Caco-2 (cell line): Measurements from ENCODE around the gene ESRRG. TPM values are rescaled to one million over a fixed set of nuclear protein-coding genes. Genes with fewer than 3 reads are reported as not detected.

Experiments
- BruUV-seq: library from RNA; stranded (reverse); fragments of 400-500 nt; replicated peaks from 2 replicates; lab custom pipeline; 2021; lab: Mats Ljungman, UMichigan
- CTCF ChIA-PET: fragments of 300-600 bp; sonication (Branson Sonifier 250); formaldehyde crosslinking; loops from one replicate; lab custom pipeline; 2022; ENCODE audit warnings: antibody characterized with exemption; lab: Charles Lee
- POLR2A ChIA-PET: fragments of 300-600 bp; sonication (Branson Sonifier 250); formaldehyde crosslinking; loops from one replicate; lab custom pipeline; 2022; ENCODE audit warnings: antibody characterized with exemption; lab: Charles Lee
- DNase-seq, 2 experiments: peaks; one replicate each; pipeline versions ENCODE4 v3.0.0 to v3.0.0-alpha.2; 2020 to 2022
- H3K27me3 ChIP-seq: replicated peaks from 2 replicates; pipeline ENCODE4 v1.6.0; 2011; ENCODE audit warnings: low read length; ENCODE audit not compliant: control insufficient read depth, insufficient read depth
- H3K36me3 ChIP-seq: 2 replicates; pipeline ENCODE4 v1.5.1; 2011; ENCODE audit warnings: low read length; ENCODE audit not compliant: control insufficient read depth, insufficient read depth
- H3K4me1 ChIP-seq: fragments of 250-450 bp; sonication (Bioruptor Pico); 2 replicates; pipeline ENCODE4 v1.5.1; 2020; ENCODE audit warnings: mild to moderate bottlenecking
- H3K4me3 ChIP-seq: 2 replicates; pipeline ENCODE4 v1.5.1; 2011; ENCODE audit warnings: low read depth, mild to moderate bottlenecking, control low read depth, low read length
- H3K9me3 ChIP-seq: fragments of 250-450 bp; sonication (Bioruptor Pico); 2 replicates; pipeline ENCODE4 v1.5.1; 2020; ENCODE audit warnings: mild to moderate bottlenecking, moderate library complexity
- H3K27ac Mint-ChIP-seq: one replicate; pipeline ENCODE4 v1.8.0; 2022; ENCODE audit warnings: mixed read lengths; ENCODE audit not compliant: unreplicated experiment
- H3K27me3 Mint-ChIP-seq: one replicate; pipeline ENCODE4 v1.8.0; 2022; ENCODE audit warnings: mixed read lengths; ENCODE audit not compliant: insufficient read depth, unreplicated experiment
- H3K36me3 Mint-ChIP-seq: one replicate; pipeline ENCODE4 v1.8.0; 2022; ENCODE audit warnings: mild to moderate bottlenecking, mixed read lengths; ENCODE audit not compliant: insufficient read depth, unreplicated experiment
- H3K4me1 Mint-ChIP-seq: one replicate; pipeline ENCODE4 v1.8.0; 2022; ENCODE audit warnings: low read depth, mixed read lengths; ENCODE audit not compliant: unreplicated experiment
- H3K4me3 Mint-ChIP-seq: one replicate; pipeline ENCODE4 v1.8.0; 2022; ENCODE audit warnings: mild to moderate bottlenecking, moderate library complexity, mixed read lengths; ENCODE audit not compliant: unreplicated experiment
- H3K9me3 Mint-ChIP-seq: one replicate; pipeline ENCODE4 v1.8.0; 2022; ENCODE audit warnings: mixed read lengths; ENCODE audit not compliant: unreplicated experiment
- CTCF ChIP-seq, 2 experiments: fragments of 200-600 bp in 1 of 2; IDR thresholded peaks; 1 replicate in 1 of 2; 2 replicates in 1 of 2; pipeline versions ENCODE4 v1.5.1 to v1.8.0; 2011 to 2022; ENCODE audit warnings: antibody characterized with exemption in 1 of 2, control low read depth in 1 of 2, inconsistent platforms in 1 of 2, low read depth in 1 of 2, low read length in 1 of 2, mild to moderate bottlenecking in 1 of 2, moderate library complexity in 1 of 2; ENCODE audit not compliant: insufficient read depth in 1 of 2, severe bottlenecking in 1 of 2, unreplicated experiment in 1 of 2
- intact Hi-C: fragments of 100-400 bp; cut with micrococcal nuclease; formaldehyde crosslinking; loops from one replicate; pipeline ENCODE4 v1.10.0; 2022; ENCODE audit not compliant: unreplicated experiment
- total RNA-seq: library from RNA; stranded (reverse); gene quantifications from 2 replicates; pipeline ENCODE4 v1.2.3, GENCODE V29; 2022

The ESRRG gene
- total RNA-seq, 1 experiment from 2014 or later = 6.6 TPM

GRCh38 chr1:216750961-216751360 is 27.7 kb upstream of the ESRRG start:
- Histone ChIP-seq H3K4me1 (no peaks in the 10 kb centered on the region), H3K27me3 (no peaks in the 10 kb centered on the region), H3K4me3 (no peak overlapping the region), H3K9me3 (no peaks in the 10 kb centered on the region), H3K36me3 (no peaks in the 10 kb centered on the region)
- Mint-ChIP-seq H3K27ac (no peak overlapping the region), H3K27me3 (no peaks in the 10 kb centered on the region), H3K36me3 (no peaks in the 10 kb centered on the region), H3K4me1 (no peaks in the 10 kb centered on the region), H3K9me3 (no peaks in the 10 kb centered on the region), H3K4me3 (no peak overlapping the region)
- intact Hi-C loops = loop anchor here (1.0 to 10.0 kb wide), 6 partner anchors 154 to 1420 kb away; no protein-coding TSS in a partner anchor
- POLR2A ChIA-PET = no interaction called here
- no peak for TF ChIP-seq CTCF (IDR thresholded peaks at IDR 0.05; ENCODE audit: insufficient read depth in 1 of 2, low read depth in 1 of 2, low read length in 1 of 2, severe bottlenecking in 1 of 2, unreplicated experiment in 1 of 2)
- CTCF ChIA-PET = no interaction called here
- no peak for DNase-seq
- BruUV-seq = no TSS peak

- no TSS peak for BruUV-seq
- peak; percentile 64 to 79 for TF ChIP-seq CTCF (IDR thresholded peaks at IDR 0.05; ENCODE audit: insufficient read depth in 1 of 2, low read depth in 1 of 2, low read length in 1 of 2, severe bottlenecking in 1 of 2, unreplicated experiment in 1 of 2)
- H3K27me3 Mint-ChIP-seq = no peaks in the 10 kb centered on the region
- CTCF ChIA-PET = interaction anchor here (0.5 to 1.3 kb wide), 3 partner anchors 15 to 219 kb away, joined by 4 to 5 read pairs (median 4); no protein-coding TSS in a partner anchor
- Histone ChIP-seq H3K36me3 (no peaks in the 10 kb centered on the region), H3K27me3 (no peaks in the 10 kb centered on the region), H3K4me3 (no peak overlapping the region), H3K4me1 (no peaks in the 10 kb centered on the region), H3K9me3 (no peaks in the 10 kb centered on the region)
- H3K4me3 Mint-ChIP-seq = no peak overlapping the region
- DNase-seq = peak; percentile 51 to 53
- H3K4me1 Mint-ChIP-seq = no peaks in the 10 kb centered on the region
- intact Hi-C loops = loop anchor here (1.0 to 10.0 kb wide), 6 partner anchors 155 to 1421 kb away; no protein-coding TSS in a partner anchor
- H3K9me3 Mint-ChIP-seq = no peaks in the 10 kb centered on the region
- POLR2A ChIA-PET = no interaction called here
- no peaks in the 10 kb centered on the region for H3K36me3 Mint-ChIP-seq
- H3K27ac Mint-ChIP-seq = no peak overlapping the region
Measured at GRCh38 chr1:216750031-216750627, 26.9 kb upstream of the ESRRG start.

- Mint-ChIP-seq H3K36me3 (no peaks in the 10 kb centered on the region), H3K4me3 (no peak overlapping the region), H3K27me3 (no peaks in the 10 kb centered on the region), H3K4me1 (no peaks in the 10 kb centered on the region), H3K27ac (no peak overlapping the region), H3K9me3 (no peaks in the 10 kb centered on the region)
- Histone ChIP-seq H3K9me3 (no peaks in the 10 kb centered on the region), H3K4me1 (no peaks in the 10 kb centered on the region), H3K4me3 (no peak overlapping the region), H3K36me3 (no peaks in the 10 kb centered on the region), H3K27me3 (no peaks in the 10 kb centered on the region)
- no peak for TF ChIP-seq CTCF (IDR thresholded peaks at IDR 0.05; ENCODE audit: insufficient read depth in 1 of 2, low read depth in 1 of 2, low read length in 1 of 2, severe bottlenecking in 1 of 2, unreplicated experiment in 1 of 2)
- CTCF ChIA-PET = interaction anchor here (1.3 kb wide), 1 partner anchor 73 kb away, joined by 4 read pairs; no protein-coding TSS in a partner anchor
- BruUV-seq = no TSS peak
- intact Hi-C loops = no loop called here
- POLR2A ChIA-PET = no interaction called here
- DNase-seq = no peak
Measured at GRCh38 chr1:216749232-216749631, 26.0 kb upstream of the ESRRG start.
